Peyer's patch (tissue), 4 donors: ENCODE data around the gene SUV39H1.

Experiments
- POLR2A ChIP-seq, 2 donors: fragments of 450-650 bp; IDR thresholded peaks; one replicate each; pipeline ENCODE4 v1.5.1; 2017; ENCODE audit warnings: antibody characterized with exemption in 2 of 2, mild to moderate bottlenecking in 2 of 2, moderate library complexity in 2 of 2
- TF ChIP-seq, protein P1 (sequence below), 6 experiments: fragments of 450-650 bp in 4 of 6; fragments of 200-600 bp in 2 of 6; sonication (generic) in 1 of 6; IDR thresholded peaks; one replicate each; pipeline ENCODE4 v1.5.1; 2017 to 2019; ENCODE audit warnings: antibody characterized with exemption in 6 of 6, mild to moderate bottlenecking in 3 of 6, moderate library complexity in 1 of 6

DNA sequence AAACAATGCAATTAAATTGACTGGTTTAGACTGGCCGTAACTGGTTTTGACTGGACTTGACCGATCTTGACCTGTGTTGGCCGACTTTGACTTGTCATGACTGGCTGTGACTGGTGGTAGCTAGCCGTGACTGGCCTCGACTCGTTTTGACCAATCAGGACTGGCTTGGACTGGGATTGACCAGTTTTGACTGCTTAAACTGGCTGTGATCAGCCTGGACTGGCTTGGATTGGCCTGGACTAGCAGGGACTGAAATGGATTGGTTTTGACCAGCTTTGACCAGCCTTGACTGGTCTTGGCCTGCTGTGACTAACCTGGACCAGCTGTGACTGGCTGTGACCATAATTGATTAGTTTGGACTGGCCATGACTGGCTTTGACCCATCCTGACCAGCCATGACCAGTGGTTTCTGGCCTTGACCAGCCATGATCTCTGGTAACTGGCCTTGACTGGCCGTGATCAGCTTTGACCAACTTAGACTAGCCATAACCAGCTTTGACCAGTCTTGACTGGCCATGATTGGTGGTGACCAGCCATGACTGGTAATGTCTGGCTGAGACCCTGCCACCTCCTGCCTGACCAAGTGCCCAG, 13.1 kb downstream of the SUV39H1 start:
- TF ChIP-seq, protein P1, sequence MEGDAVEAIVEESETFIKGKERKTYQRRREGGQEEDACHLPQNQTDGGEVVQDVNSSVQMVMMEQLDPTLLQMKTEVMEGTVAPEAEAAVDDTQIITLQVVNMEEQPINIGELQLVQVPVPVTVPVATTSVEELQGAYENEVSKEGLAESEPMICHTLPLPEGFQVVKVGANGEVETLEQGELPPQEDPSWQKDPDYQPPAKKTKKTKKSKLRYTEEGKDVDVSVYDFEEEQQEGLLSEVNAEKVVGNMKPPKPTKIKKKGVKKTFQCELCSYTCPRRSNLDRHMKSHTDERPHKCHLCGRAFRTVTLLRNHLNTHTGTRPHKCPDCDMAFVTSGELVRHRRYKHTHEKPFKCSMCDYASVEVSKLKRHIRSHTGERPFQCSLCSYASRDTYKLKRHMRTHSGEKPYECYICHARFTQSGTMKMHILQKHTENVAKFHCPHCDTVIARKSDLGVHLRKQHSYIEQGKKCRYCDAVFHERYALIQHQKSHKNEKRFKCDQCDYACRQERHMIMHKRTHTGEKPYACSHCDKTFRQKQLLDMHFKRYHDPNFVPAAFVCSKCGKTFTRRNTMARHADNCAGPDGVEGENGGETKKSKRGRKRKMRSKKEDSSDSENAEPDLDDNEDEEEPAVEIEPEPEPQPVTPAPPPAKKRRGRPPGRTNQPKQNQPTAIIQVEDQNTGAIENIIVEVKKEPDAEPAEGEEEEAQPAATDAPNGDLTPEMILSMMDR (IDR thresholded peaks at IDR 0.05): no peak
- TF ChIP-seq POLR2A (IDR thresholded peaks at IDR 0.05): no peak
